K562 (cell line): ENCODE data around the gene PACS1. TPM values are rescaled to one million over a fixed set of nuclear protein-coding genes. Genes with fewer than 3 reads are reported as not detected.

ENCODE experiments used
- CEBPB ChIP-seq: fragments of 450-650 bp; IDR thresholded peaks from 2 replicates; pipeline ENCODE4 v1.6.1; 2016; ENCODE audit warnings: missing genetic modification characterization, missing compliant biosample characterization
- ELF2 ChIP-seq: fragments of 250-450 bp; sonication (Bioruptor Pico); IDR thresholded peaks from 2 replicates; pipeline ENCODE4 v1.5.0; 2021; ENCODE audit warnings: mild to moderate bottlenecking
- KAT2B ChIP-seq: IDR thresholded peaks from one replicate; pipeline ENCODE4 v1.6.1; 2012; ENCODE audit warnings: low read depth, mild to moderate bottlenecking, control low read depth, inconsistent platforms, low read length, moderate library complexity
- KLF16 ChIP-seq: IDR thresholded peaks from 2 replicates; pipeline ENCODE4 v1.6.1; 2016; ENCODE audit warnings: antibody characterized with exemption
- RAD21 ChIP-seq, 2 experiments: fragments of 250-450 bp in 1 of 2; fragments of 450-650 bp in 1 of 2; sonication (Bioruptor Pico) in 1 of 2; formaldehyde crosslinking in 1 of 2; IDR thresholded peaks in 1 of 2; conservative IDR thresholded peaks in 1 of 2; 2 replicates each; pipeline versions ENCODE4 v1.4.0 to v1.8.0; 2020 to 2022; ENCODE audit warnings: mild to moderate bottlenecking in 2 of 2, moderate library complexity in 1 of 2
- REST ChIP-seq, 2 experiments: fragments of 450-650 bp; formaldehyde crosslinking in 1 of 2; IDR thresholded peaks; 2 replicates each; pipeline versions ENCODE4 v1.4.0 to v1.6.1; 2014 to 2020; ENCODE audit warnings: mild to moderate bottlenecking in 2 of 2, borderline replicate concordance in 1 of 2, low read depth in 1 of 2
- RFX1 ChIP-seq: fragments of 450-650 bp; IDR thresholded peaks from 2 replicates; pipeline ENCODE4 v1.6.1; 2016; ENCODE audit warnings: mild to moderate bottlenecking, moderate library complexity
- TARDBP ChIP-seq: fragments of 450-650 bp; IDR thresholded peaks from 2 replicates; pipeline ENCODE4 v1.6.1; 2016
- TSC22D4 ChIP-seq: fragments of 450-650 bp; IDR thresholded peaks from 2 replicates; pipeline ENCODE4 v1.6.1; 2016; ENCODE audit warnings: missing genetic modification characterization, missing biosample characterization, control low read depth
- ZFP36 ChIP-seq: fragments of 150-350 bp; IDR thresholded peaks from 2 replicates; pipeline ENCODE4 v1.6.1; 2018; ENCODE audit warnings: low read length, low read depth; ENCODE audit not compliant: partially characterized antibody
- ZNF165 ChIP-seq: fragments of 250-450 bp; sonication (Bioruptor Pico); IDR thresholded peaks from 2 replicates; pipeline ENCODE4 v1.4.0; 2020; ENCODE audit warnings: borderline replicate concordance
- ZNF511 ChIP-seq: sonication (generic); formaldehyde crosslinking; IDR thresholded peaks from 2 replicates; pipeline ENCODE4 v1.8.0; 2022; ENCODE audit warnings: mild to moderate bottlenecking, missing genetic modification reagents
- ZNF707 ChIP-seq: fragments of 250-450 bp; sonication (Bioruptor Pico); conservative IDR thresholded peaks from 2 replicates; pipeline ENCODE4 v1.8.0; 2022; ENCODE audit warnings: inconsistent platforms, mild to moderate bottlenecking, moderate library complexity
- polyA plus RNA-seq, 8 experiments: library from polyadenylated mRNA; depleted of rRNA in 4 of 8; stranded (reverse) in 5 of 8; unstranded in 3 of 8; fragments of >200 nt; fragmentation: Nextera tagmentation in 2 of 8; fragmentation: Illumina TruSeq in 1 of 8; extraction: Ambion mirVana in 2 of 8; extraction: Trizol in 1 of 8; gene quantifications; 2 replicates each; pipeline versions ENCODE4 v1.2.1 to v1.2.3, GENCODE V29; 2011 to 2014; ENCODE audit warnings: inconsistent platforms in 1 of 8, missing spikeins in 1 of 8
- total RNA-seq, 7 experiments: library from RNA; depleted of rRNA in 6 of 7; stranded (reverse); fragments of >200 nt in 6 of 7; fragmentation: Illumina TruSeq in 2 of 7; extraction: Trizol in 2 of 7; gene quantifications; 2 replicates each; pipeline versions ENCODE4 v1.2.1 to v1.2.3, GENCODE V29; 2011 to 2021; ENCODE audit warnings: low replicate concordance in 1 of 7

Gene PACS1
- total and polyA plus RNA-seq, 9 of the 15 experiments (the other 6 are each of a cell fraction or from before 2014, with no cell fraction given) = 0.34 to 28.1 (median 8.5) TPM

- TF ChIP-seq REST (IDR thresholded peaks at IDR 0.05; ENCODE audit: borderline replicate concordance) (no peak), REST (CRISPR knock-in tag; IDR thresholded peaks at IDR 0.05; ENCODE audit: low read depth) (no peak), ZNF165 (CRISPR knock-in tag) (no peak), ZNF511 (CRISPR knock-in tag) (no peak), ZNF707 (no peak), TARDBP (no peak), ZFP36 (no peak), ELF2 (CRISPR knock-in tag) (no peak), TSC22D4 (no peak), RFX1 (no peak), KLF16 (no peak), KAT2B (no peak), RAD21 (CRISPR knock-in tag; conservative IDR thresholded peaks at IDR 0.05 in 1 of 2, IDR thresholded peaks at IDR 0.05 in 1 of 2) (no peak), CEBPB (tag) (no peak)
- TF ChIP-seq, all 486 proteins: peak for 0
Observed at GRCh38 chr11:66225066-66225465, 155.0 kb downstream of the PACS1 start (continued).
